Stimulated activated CD8-positive, alpha-beta memory T cell treated with anti-CD3 and anti-CD28 coated beads, Interleukin-7, amount 100 ng/mL, for 24 hours (primary cell): ENCODE measurements around the gene SLC2A4.
"Not testable (repeated sequence)": the region's sequence is repeated elsewhere in the genome, so short reads cannot be mapped to it uniquely, and the experiment has no call there.

Experiments
- DNase-seq: peaks from one replicate; pipeline ENCODE4 v3.0.0-alpha.2; 2020; ENCODE audit warnings: low read depth

SLC2A4 gene

DNA sequence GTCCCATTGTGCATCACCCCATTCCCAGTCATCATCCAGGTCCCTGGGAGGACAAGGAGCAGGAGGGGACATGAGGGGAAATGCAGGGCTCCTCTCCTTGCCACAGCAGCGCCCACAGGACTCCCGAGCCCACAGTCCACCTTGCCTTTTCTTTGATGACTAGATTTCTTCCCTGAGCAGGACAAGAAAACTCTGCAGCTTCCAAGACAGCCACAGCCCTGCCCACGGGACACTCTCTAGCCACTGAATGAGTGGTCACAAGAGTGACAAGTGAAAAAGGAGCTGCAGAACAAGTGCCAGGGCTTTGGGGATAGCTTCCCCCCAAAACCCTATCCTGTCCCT is 42.9 kb downstream of the SLC2A4 start:
- DNase-seq = no peak

DNA sequence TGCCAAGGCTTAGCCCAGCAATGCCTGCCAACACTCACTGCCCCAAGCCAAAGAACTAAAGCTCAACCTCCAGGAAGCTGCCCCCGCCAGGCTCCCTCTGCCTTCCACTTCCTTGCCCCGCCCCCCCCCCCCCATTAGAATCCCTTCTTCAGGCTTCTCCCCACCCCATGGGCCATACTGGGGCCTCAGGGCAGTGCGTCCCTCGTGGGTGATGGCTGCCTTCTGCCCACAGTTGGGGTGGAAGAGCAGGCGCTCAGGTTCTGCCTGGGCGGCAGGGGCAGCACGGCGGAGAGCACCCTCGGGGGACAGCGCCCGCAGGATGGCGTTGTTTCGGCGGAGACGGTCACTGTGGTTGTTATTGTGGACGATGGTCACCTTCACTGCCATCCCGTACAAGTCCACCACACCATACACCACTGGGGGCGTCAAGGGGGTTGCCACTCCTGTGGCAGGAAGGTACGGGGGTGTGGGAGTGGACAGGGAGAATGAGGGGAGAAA is 43.6 kb downstream of the SLC2A4 start:
- DNase-seq = no peak

DNA sequence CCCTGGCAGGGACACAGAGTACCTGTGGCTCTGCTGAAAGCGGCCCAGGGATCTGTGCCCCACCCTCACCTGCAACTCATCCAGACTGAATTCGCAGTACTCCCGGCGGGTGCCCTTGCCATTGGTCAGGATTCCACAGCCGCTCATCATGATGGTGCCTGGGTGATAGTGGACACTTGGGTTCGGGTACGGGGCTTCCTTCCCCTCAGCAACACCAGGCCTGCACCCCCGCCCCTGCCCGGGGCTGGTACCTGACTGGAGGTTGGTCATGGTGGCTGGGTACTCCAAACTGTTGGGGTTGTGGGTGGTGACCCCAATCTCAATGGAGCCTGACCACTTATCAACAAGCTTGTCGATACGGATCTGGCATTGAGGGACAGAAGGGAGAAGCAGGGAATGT is 44.7 kb downstream of the SLC2A4 start:
- DNase-seq = no peak

GRCh38 chr17:7327056-7327455 is 45.5 kb downstream of the SLC2A4 start:
- no peak for DNase-seq

DNA sequence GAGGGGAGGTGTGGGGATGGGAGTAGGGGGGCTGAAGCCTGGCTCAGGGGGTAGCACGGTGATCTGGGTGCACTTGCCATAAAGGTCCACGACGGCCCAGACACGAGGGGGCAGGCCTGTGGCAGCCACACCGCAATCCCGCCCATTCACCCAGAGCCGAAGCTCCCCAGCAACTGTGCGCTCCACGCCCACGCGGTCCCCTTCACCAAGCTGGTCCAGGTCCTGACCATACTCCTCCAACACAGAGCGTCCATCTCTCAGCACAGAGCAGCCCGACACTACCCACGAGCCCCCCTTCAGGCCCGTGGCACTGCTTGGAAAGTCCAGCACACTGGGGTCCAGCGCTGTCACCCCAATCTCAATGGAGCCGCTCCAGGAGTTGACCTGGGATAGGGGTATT is 46.0 kb downstream of the SLC2A4 start:
- DNase-seq = no peak

- DNase-seq = no peak
Observed at GRCh38 chr17:7328009-7328408, 46.5 kb downstream of the SLC2A4 start.

- DNase-seq = no peak
Observed at GRCh38 chr17:7328840-7329373, 47.4 kb downstream of the SLC2A4 start, which contains the start of gene NEURL4. NEURL4 (minus strand) TSS chr17:7329335; CDS start chr17:7329312, 23 bp downstream.

DNA sequence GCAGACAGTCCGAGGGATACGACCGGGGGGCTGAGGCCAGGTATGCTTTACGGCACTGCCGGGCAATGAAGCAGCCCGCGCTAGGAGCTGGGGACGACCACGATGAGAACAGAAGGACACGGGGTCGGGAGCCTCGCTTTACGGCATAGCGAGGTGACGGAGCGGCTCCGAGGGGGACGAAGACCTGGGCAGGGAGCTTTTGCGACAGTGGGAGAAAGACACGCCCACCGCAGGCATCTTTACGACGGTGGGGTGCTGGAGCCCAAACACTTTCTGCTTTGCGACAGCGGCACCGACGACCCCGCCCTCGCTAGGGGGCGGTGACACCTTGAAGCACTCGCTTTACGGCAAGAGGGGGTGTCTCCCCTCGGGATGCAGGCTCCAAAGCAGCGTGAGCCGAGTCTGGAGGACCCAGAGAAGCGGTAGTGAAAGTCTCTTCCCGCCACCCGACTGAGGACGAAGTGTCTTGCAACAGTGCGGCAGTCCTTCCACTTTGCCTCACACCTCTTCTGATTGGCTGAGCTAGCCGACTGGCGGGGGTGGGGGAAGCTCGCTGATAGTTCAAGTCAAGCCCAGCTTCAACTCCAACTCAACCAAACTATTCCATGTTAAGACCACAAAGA is 48.0 kb downstream of the SLC2A4 start:
- DNase-seq = peak; percentile 93

DNA sequence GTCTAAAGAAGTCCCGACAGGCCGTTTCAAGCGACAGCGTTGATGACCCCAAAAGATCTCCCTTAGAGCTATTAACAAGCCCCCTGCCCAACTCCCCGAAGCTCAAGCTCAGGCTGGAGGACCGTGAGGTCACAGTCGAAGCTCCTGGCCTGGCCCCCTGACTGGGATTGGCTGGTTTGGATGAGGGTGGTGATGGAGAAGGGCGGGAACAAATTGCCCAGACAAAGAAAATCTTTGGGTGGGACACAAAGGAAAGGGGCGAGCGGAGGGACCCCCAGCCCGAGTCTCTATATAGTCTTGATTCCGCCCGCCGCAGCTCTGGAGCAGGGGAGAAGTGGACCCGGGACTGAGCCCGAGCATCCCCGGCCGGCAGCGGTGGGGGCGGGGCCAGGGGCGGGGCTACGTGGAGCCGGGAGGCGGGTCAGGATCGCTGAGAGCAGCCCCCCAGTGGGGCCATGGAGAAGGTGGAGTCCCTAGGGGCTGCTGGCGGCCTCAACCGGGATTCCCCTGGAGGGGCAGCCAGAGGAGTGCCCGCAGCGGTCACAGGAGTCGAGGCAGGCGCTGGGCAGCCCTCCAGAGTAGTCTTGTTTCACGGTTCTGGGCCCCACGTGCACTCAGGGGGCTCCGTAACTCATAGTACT is 48.6 kb downstream of the SLC2A4 start:
- DNase-seq = peak; percentile 64

- no peak for DNase-seq
Observed at GRCh38 chr17:7330638-7331015, 49.1 kb downstream of the SLC2A4 start.

- DNase-seq = no peak
Observed at GRCh38 chr17:7332111-7332510, 50.6 kb downstream of the SLC2A4 start.

- not testable (repeated sequence) for DNase-seq
Observed at GRCh38 chr17:7332600-7333069, 51.1 kb downstream of the SLC2A4 start.

DNA sequence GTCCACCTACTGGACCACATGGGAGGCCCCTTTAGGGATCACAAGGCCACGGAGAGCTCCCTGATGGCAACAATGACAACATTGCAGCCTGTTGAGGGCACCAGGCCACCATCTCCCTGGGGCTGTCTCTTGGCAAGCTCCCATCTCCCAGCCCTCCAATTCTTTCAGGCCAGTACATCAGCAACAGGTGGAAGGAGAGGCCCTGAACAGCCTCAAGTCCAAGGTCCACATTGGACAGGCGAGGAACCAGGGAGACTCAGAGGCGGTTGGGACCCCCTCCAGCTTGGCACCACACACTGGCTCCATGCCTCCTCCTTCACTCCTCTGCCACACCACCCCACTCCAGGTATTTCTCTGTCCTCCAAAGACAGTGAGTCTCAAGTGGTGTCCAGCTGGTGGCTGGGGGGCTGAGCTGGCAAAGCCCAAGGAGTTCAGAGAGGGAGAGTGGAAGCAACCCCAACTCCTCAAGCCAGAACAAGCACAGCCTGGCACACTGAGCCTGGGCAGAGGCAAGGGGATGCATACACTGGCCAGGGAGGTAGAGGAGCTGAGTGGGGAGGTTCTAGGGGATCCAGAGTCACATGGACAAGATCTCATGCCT is 53.5 kb downstream of the SLC2A4 start:
- no peak for DNase-seq

DNA sequence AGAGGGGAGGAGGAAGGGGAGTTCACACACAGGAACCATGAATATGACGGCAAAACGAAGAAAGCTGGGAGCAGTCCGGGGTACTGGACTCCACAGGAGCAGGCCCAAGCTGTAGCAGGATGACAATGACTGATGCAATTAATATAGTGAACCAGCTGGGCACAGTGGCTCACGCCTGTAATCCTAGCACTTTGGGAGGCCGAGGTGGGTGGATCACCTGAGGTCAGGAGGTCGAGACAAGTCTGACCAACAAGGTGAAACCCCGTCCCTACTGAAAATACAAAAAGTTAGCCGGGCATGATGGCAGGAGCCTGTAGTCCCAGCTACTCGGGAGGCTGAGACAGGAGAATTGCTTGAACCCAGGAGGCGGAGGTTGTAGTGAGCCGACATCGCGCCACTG is 54.2 kb downstream of the SLC2A4 start:
- DNase-seq = not testable (repeated sequence)

DNA sequence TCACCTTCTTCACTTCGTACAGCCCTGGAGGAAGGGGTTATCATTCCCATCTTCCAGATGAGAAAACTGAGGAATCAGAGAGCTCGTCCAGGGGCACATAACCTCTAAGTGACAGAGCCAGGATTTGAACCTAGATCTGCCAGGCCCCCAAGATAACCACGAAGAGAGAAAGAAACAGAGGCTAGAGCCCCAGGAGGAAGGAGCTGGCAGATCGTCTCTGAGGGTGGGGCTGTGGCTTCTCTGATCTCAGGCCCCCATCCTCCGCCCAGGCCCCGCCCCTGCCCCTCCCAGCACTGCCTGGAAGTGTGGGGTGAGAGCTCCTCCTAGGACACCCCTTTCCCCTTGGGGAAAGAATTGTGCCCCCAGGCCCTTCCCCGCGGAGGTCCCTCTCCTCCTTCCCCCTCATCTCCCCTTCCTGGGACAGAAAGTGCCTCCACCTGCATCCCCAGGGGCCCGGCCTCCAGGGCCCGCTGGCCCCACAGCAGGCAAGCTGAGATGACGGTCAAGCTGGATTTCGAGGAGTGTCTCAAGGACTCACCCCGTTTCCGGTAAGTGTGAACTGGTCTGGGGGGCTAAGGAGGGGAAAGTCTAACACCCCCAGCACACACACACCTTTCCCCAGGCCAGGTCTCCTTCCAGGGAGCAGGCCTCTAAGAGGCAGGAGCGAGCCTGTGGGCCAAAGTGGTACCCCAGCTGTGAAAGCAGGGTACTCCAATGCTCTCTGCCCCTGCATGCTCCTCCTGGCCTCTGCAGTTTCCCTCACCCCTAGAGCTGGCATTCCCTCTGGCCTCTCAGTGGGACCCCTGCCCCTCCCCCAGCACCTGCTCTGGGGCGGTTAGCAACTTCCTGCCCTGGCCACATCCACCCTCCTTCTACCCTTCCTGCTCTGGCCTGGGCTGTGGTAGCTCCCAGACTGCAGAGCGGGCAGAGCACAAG is 55.0 kb downstream of the SLC2A4 start, which contains the start of gene ACAP1:
ACAP1 (plus strand) TSS at position 290 of the 936 bp plus-strand sequence; CDS start at position 496, 206 bp downstream.
- peak; percentile 80 for DNase-seq

DNA sequence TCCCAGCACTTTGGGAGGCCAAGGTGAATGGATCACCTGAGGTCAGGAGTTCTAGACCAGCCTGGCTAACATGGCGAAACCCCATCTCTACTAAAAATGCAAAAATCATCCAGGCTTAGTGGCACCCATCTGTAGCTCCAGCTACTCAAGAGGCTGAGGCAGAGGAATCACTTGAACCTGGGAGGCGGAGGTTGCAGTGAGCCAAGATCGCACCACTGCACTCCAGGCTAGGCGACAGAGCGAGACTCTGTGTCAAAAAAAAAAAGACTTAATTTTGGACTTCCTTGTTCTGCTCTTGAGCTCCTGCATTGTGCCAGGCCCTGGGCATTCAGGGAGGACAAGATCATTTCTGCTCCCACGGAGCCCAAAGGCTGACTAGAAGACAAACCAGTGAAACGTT is 56.1 kb downstream of the SLC2A4 start:
- DNase-seq = not testable (repeated sequence)
